Stimulated activated CD4-positive, alpha-beta T cell treated with anti-CD3 and anti-CD28 coated beads, TNF-alpha, amount 100 ng/mL, for 48 hours (primary cell): ENCODE measurements around the gene ULK1.
"Not testable (repeated sequence)": the region's sequence is repeated elsewhere in the genome, so short reads cannot be mapped to it uniquely, and the experiment has no call there.

Source experiments
- DNase-seq, 3 donors: peaks; one replicate each; pipeline ENCODE4 v3.0.0-alpha.2; 2020; ENCODE audit warnings: low read depth in 3 of 3

The ULK1 gene

DNA sequence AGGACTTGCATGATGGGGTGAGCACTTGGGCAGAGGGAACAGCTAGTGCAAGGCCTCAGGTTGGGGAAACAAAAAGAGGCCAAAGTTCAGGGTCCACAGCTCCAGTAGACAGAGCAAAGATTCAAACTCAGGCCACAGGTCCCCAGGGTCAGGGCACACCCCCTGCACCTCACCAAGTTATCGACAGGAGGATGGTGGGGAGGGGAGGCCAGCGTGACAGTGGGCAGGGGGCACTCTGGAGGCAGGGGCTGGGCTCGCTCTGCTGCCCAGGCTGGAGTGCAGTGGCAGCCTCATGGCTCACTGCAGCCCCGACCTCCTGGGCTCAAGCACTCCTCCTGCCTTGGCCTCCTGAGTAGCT lies 32.4 kb upstream of the ULK1 start:
- DNase-seq, result no peak

- no peak for DNase-seq
Measured at GRCh38 chr12:131862600-131862993, 31.8 kb upstream of the ULK1 start.

- no peak for DNase-seq
Measured at GRCh38 chr12:131862994-131863710, 31.3 kb upstream of the ULK1 start.

DNA sequence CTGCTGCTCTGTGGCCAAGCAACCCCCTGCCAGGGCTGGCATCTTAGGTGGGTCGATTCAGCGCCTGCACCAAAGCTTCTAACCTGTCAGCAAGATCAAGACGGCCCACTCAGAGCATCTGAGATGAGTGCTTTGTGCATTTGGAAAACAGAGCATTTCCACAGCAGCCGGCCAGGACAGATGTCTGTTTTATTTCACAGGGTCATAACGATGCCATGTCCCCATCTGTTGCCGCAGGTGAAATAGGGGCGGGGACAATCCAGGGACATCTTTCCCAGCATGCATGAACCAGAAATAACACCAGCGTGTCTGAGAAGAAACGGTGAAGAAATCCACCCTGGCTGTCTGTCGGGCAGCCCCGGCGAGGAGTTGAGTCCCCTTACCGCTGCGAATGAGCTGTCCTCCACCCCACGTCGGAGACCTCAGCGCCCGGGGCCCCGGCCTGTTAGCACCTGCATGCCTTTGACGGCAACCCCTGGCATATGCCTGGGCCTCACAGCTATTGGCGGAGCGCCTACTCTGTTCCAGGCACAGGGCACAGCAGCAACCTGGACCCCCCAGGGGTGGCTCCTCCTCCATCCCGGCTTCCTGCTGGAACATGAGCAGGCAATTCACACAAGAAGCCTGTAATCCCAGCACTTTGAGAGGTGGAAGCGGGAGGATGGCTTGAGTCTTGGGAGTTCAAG lies 30.6 kb upstream of the ULK1 start:
- DNase-seq, result no peak

GRCh38 chr12:131864469-131864868 lies 30.0 kb upstream of the ULK1 start:
- no peak for DNase-seq

- no peak for DNase-seq
Measured at GRCh38 chr12:131865180-131865875, 29.1 kb upstream of the ULK1 start.

DNA sequence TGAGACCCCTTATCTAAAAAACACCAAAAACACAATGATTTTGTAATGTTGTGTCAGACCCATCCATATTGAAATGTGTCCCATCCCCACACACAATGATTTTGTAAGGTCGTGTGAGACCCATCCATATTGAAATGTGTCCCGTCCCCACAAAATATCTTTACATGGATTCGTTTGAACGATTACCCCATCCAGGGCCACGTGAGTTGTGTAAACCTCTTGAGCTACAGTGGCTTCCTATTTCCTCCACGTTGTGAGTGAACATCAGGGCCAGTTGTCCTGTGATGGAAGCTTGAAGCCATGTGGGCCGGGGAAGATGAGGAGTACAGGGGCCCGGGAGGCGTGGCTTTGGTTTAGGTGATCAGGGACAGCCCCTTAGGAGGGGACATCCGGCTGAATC lies 27.0 kb upstream of the ULK1 start:
- DNase-seq, result no peak

GRCh38 chr12:131867891-131868675 lies 26.3 kb upstream of the ULK1 start:
- no peak for DNase-seq

GRCh38 chr12:131869871-131870418 lies 24.5 kb upstream of the ULK1 start:
- no peak for DNase-seq

DNA sequence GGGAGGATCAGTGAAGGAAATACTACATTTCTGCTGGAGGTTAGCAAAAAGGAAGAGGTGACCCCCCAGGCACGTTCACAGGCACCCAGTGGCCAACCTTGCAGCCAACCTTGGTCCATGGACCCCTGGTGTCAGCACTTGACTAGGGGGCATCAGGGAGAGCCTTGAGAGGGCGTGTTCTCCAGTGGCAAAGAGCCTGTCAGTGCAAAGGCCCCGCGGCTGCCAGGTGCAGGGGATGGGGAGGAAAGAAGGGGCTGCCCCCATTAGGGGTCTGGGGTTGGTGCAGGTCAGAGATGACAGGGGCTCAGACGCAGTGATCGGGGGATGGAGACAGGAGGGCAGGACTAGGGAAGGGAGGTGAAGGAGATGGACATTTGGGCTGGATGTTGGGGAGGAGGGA lies 22.7 kb upstream of the ULK1 start:
- DNase-seq, result no peak

DNA sequence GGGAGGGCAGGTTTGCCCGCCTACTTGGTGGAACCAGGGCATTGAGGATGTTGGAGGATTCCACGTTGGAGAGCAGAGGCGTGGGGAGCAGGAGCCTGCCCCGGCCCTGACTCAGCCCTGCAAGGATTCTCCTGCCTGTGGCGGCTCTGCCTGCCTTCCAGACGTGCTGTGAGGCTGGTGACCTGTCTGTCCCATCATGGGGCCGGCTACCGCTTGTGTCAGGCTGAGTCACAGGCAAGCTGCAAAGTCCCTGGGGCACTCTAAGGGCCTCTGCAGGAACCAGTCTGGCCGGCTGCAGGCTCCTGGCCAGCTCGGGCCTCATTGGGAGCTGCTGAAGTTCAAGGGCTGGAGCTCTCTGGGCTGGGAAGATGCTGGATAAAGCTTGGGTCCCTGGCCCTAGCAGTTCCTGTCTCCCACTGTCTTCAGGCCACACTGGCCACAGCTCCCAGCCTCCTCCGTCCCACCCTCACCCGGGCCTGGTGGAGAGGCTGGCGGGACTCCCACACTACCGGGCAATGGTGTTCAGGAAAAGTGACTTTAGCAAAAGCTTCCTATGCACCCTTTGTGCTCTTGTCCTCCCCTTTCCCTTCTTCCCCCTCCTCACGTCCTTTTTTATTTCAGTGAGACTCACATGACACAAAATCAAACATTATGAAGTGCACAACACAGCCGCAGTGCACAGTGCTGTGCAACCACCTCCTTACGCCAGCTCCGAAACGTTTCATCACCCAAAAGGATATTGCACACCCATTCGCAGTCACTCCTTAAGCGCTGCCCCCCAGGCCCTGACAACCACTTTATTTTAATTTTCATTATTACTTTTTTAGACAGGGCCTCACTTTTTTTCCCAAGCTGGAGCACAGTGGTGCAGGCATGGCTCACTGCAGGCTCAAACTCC lies 22.0 kb upstream of the ULK1 start:
- no peak for DNase-seq

DNA sequence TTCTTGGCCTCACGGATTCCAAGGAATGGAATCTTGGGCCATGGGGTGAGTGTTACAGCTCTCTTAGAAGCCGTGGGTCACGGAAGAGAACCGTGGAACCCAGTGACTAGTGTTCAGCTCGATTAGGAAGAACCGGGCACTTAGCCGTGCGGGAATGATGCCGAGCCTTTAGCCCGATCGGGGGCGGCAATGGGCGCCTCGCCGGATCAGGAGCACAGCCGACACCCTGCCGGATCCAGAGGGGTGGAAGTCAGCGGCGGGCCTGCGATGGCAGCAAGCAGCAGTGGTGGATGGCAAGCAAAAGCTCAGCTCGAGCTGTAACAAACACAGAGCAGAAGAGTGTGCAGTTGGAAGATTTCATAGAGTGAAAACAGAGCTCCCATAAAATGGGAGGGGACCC lies 21.1 kb upstream of the ULK1 start:
- DNase-seq, result no peak

DNA sequence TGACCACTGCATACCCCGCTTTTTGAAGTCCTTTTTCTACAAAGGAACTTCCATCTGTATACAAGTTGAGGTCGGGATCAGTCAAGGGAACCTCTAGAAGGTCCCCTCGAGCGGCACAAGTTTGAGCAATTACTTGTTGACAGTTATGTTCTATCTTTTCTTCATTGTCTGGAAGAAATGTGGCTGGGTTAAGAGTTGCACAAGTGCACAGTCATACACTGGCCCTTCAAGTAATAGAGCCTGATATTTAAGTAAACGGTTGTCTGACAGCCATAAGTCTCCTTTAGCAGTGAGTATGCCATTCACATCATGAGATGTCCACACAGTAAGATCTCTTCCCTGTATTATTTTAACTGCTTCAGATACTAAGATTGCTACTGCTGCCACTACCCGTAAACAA lies 19.4 kb upstream of the ULK1 start:
- DNase-seq, result not testable (repeated sequence)

- DNase-seq, result not testable (repeated sequence)
Measured at GRCh38 chr12:131877216-131877615, 17.2 kb upstream of the ULK1 start.

DNA sequence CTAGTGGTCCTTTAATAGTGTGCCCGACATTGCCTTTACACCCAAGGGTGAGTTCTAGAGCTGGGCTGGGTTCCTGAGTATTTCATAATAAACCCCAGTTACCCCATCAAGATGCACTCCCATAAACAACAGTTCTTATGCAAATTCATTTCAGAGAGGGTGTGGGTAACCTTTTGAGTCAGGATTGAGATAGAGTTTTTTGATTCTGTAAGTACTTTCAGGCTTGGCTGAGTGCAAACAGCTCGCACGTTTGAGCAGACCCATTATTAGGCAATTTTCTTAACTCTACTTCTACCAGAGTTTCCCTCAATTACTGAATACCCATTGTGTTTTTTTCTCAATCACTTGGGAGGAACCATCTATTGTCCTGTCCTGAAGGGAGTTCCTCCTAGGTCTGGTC lies 16.0 kb upstream of the ULK1 start:
- not testable (repeated sequence) for DNase-seq

DNA sequence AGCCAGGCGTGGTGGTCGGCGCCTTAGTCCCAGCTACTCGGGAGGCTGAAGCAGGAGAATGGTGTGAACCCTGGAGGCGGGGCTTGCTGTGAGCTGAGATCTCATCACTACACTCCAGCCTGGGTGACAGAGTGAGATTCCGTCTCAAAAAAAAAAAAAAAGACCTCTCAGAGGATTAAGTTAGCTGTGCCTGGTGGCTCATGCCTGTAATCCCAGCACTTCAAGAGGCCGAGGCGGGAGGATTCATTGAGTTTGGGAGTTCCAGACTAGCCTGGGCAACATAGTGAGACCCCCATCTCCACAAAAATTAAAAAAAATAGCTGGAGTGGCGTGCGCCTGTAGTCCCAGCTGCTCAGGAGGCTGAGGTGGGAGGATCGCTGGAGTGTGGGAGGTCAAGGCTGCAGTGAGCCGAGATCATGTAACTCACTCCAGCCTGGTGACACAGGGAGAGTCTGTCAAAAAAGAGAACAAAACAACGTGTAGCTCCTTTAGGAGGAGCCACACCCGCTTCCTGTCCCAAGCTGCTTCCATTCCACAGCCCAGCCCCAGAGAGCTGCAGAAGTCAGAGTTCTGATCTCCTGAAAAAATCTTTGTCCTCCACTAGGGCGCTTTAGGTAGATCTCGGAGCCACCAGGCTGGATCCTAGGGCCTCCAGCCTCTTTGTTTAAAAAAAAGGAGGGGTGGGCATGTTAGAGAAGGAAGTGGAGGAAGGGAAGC lies 11.5 kb upstream of the ULK1 start:
- no peak for DNase-seq

DNA sequence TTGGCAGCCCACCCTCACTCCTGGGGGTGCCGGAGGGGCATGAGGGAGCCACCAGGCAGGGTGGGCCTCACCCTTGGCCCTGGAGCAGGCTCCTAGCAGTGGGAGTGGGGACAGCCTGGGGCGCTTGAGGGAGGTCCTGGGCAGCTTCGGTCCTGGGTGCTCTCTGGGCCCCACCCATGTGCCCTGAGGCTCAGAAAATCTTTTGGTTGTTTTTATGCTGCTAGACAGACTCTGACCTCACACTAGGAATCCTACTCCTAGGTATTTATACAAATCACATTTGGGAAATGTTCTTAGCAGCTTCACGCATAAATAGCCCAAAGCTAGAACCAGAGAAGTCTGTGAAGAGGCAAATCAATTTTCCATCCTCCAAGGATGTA lies 10.9 kb upstream of the ULK1 start:
- no peak for DNase-seq

GRCh38 chr12:131885076-131885475 lies 9.3 kb upstream of the ULK1 start:
- DNase-seq, result not testable (repeated sequence)

DNA sequence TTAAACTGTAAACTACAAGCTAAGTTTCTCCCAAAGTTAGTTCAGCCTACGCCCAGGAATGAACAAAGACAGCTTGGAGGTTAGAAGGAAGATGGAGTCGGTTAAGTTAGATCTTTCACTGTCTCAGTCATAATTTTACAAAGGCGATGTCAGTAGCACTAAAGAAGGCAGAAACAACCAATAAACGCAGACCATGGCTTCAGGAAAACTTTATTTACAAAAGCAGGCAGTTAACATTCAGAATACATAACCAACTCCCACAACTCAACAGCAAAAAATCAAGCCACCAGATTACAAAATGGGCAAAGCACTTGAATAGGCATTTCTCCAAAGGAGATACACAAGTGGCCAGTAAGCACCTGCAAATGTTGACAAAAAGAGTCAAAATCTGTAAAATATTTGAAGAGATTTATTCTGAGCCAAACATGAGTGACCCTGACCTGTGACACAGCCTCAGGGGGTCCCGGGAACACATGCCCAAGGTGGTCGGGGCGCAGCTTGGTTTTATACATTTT lies 8.8 kb upstream of the ULK1 start:
- DNase-seq, result no peak

- not testable (repeated sequence) for DNase-seq
Measured at GRCh38 chr12:131891722-131892121, 2.7 kb upstream of the ULK1 start.
